Activated T-cell treated with anti-CD3 and anti-CD28 coated beads, Interleukin-2, amount 50 U/mL, for 1 hour (primary cell): ENCODE data around the gene RLIM.

Experiments
- DNase-seq: peaks from one replicate; pipeline ENCODE4 v3.0.0-alpha.2; 2020

Gene RLIM

GRCh38 chrX:74536152-74536831 lies 78.1 kb downstream of the RLIM start:
- peak; percentile 36 for DNase-seq

- peak; percentile 35 for DNase-seq
Observed at GRCh38 chrX:74535408-74536151, 78.8 kb downstream of the RLIM start.
